22Rv1 (cell line): Measurements from ENCODE around the gene GSTA5.
"Not testable (repeated sequence)": the region's sequence is repeated elsewhere in the genome, so short reads cannot be mapped to it uniquely, and the experiment has no call there.

Experiments
- H3K27ac ChIP-seq: fragments of 450-650 bp; 2 replicates; pipeline ENCODE4 v1.5.1; 2017
- ZFX ChIP-seq: fragments of 450-650 bp; IDR thresholded peaks from 2 replicates; pipeline ENCODE4 v1.6.1; 2017; ENCODE audit warnings: antibody characterized with exemption, borderline replicate concordance
- TF ChIP-seq, protein P1 (sequence below): fragments of 450-650 bp; IDR thresholded peaks from 2 replicates; pipeline ENCODE4 v1.5.1; 2017; ENCODE audit warnings: mild to moderate bottlenecking

The GSTA5 gene

DNA sequence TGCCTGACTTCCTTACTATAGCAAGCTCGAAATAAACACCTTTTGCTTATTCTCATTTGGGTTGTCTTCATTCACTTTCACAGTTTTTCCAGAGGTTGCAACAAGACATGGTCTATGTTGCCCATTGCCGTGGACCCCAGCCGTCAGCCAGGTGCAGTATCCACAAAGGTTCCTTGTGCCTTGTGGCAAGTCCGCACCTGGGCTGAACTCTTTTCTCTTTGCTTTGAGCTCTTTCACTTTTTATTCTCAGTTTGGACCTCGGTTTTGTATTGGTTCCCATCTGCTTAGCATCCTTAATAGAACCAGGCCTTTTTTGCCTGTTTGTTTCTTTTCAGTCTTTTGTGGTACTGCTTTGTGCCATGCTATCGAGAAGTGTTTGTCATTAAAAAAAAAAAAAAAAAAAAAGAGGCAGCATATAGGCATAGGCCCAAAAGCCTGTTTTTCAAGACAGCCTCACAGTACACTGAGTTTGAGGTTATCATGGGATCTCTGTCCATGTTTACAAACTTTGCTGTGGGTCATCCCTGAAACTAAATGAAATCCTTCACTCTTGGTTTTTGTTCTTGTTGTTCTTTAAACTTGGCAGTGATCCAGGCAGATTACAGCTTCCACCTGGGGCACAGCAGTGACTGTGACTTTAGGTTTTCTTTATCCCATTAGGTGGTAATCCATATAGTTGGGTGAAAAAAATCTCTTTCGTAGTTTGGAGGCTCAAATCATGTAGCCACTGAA is 35.6 kb upstream of the GSTA5 start:
- TF ChIP-seq, protein P1, sequence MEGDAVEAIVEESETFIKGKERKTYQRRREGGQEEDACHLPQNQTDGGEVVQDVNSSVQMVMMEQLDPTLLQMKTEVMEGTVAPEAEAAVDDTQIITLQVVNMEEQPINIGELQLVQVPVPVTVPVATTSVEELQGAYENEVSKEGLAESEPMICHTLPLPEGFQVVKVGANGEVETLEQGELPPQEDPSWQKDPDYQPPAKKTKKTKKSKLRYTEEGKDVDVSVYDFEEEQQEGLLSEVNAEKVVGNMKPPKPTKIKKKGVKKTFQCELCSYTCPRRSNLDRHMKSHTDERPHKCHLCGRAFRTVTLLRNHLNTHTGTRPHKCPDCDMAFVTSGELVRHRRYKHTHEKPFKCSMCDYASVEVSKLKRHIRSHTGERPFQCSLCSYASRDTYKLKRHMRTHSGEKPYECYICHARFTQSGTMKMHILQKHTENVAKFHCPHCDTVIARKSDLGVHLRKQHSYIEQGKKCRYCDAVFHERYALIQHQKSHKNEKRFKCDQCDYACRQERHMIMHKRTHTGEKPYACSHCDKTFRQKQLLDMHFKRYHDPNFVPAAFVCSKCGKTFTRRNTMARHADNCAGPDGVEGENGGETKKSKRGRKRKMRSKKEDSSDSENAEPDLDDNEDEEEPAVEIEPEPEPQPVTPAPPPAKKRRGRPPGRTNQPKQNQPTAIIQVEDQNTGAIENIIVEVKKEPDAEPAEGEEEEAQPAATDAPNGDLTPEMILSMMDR: no peak
- no peak for TF ChIP-seq ZFX
- H3K27ac ChIP-seq: no peak overlapping the region

DNA sequence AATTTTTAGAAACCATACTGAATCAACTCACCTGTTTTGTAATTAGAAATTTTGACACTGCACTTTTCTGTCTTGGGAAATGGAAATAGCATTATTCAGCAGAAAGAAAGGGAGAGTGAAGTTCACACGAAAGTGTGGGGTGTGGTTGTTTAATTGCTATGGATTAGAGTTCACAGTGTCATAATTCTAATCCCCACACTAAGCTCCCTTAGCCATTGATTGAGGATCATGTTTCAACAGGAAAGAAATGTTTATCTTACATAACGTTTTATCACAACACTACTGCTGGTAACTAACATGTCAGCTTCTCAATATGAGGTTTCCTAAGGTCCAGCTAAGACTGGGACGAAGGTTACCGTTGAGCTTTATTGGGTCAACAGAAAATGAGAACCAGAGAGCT is 31.4 kb upstream of the GSTA5 start:
- TF ChIP-seq, protein P1: no peak
- no peak for TF ChIP-seq ZFX
- no peak overlapping the region for H3K27ac ChIP-seq

DNA sequence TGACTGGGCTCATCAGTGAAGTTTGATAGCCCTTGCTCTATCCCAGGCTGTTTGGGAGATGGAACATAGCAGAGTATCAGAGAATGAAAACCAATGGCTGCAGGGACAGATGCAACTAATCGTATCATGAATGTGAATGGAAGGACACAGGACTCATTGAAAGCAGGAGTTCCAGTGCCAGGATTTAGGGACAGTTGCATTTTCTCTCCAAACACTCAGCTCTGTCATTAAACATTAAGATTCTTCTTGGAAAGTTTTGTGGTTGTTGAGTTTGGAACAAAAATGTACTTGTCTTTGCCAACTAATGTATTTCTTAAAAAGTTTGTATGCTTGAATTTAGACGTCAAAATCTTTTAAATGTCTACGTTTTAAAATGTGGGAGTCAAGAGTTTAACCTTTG is 31.0 kb upstream of the GSTA5 start:
- TF ChIP-seq ZFX: no peak
- TF ChIP-seq, protein P1: no peak
- no peak overlapping the region for H3K27ac ChIP-seq

DNA sequence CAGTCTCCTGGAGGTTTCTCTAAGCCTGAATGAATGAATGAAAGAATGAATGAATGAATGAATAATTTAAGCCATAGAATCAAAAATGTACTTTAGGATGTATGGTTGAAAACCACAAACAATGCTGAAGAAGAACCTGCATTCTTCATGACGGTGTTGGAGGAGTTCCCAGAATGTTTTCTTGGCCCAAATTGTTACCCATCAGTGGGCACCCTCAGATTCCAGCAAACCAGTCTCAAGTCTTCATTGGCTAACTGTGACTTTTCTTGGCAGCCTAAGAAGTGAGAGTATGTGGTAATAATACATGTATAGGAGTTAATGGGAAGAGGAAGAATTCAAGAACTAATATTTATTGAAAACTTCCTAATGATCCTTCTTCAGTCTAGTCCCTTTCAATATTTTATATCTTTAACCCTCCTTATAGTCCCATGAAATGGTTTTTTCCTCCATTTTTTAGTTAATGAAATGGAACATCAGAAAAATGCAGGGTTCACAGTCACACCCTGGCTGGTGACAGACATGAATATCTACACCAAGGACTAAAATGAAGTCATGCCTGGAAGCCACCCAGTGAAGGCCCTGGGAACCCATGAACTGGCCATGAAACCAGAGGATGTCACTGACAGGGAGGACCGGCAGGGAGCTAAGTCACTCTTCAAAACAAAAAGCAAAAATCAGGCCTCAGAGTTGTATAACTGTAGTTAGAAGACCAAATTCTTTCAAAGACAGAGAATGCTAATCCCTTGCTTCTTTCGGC is 29.9 kb upstream of the GSTA5 start:
- not testable (repeated sequence) for H3K27ac ChIP-seq

DNA sequence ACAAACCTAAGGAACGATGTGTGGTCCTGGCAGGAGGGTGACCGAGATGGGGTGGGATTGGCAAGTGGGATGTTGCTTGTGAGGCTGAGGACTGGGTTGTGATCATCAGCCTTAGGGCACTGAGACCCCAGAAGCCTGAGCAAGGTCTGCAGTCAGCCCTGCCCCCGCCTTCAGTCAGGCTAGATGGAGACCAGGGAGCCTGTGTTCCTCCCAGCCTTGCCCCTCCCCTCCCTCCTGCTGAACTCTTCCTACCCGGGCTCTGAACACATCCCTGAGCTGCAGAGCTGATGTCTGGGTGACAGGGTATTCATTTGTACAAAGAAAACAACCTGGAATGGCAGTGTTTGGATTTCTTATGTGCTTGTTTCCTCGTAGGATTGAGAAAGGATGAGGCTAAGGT is 28.3 kb upstream of the GSTA5 start:
- not testable (repeated sequence) for H3K27ac ChIP-seq

DNA sequence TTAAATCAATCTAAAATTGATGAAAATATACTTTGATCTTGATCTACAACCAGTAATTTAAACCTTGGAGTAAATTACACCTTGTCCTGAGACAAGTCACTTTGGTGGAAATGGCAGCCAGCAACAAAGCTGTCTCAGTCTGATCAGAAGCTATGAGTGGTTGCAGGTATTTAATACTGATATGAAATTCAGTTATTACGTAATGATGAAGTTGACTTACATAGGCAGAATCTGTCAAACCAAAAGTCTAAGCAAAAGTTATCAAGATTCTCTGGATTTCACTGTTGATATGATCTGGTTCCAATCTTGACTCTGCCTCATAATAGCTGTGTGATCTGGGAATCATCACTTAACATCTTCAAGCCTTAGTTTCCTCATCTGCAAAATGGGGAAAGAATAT is 27.6 kb upstream of the GSTA5 start:
- H3K27ac ChIP-seq: no peak overlapping the region
- TF ChIP-seq, protein P1: no peak

DNA sequence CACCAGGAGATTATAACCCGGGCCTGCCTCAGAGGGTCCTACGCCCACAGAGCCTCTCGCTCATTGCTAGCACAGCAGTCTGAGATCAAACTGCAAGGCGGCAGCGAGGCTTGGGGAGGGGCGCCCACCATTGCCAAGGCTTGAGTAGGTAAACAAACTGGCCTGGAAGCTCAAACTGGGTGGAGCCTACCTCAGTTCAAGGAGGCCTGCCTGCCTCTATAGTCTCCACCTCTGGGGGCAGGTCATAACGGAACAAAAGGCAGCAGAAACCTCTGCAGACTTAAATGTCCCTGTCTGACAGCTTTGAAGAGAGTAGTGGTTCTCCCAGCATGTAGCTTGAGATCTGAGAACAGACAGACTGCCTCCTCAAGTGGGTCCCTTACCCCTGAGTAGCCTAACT is 20.5 kb upstream of the GSTA5 start:
- H3K27ac ChIP-seq: not testable (repeated sequence)

DNA sequence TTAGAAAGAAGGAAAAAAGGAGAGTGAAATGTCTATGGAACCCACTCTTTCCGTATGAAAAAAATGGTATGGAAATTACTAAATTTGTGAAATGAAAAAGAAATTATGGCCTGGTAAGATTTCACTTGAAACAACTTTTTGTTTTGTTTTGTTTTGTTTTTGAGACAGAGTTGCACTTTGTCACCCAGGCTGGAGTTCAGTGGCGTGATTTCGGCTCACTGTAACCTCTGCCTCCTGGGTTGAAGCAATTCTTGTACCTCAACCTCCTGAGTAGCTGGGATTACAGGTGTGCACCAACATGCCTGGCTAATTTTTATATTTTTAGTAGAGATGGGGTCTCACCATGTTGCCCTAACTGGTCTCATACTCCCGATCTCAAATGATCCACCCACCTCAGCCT is 17.8 kb upstream of the GSTA5 start:
- H3K27ac ChIP-seq: no peak overlapping the region
- TF ChIP-seq, protein P1: no peak
- no peak for TF ChIP-seq ZFX

DNA sequence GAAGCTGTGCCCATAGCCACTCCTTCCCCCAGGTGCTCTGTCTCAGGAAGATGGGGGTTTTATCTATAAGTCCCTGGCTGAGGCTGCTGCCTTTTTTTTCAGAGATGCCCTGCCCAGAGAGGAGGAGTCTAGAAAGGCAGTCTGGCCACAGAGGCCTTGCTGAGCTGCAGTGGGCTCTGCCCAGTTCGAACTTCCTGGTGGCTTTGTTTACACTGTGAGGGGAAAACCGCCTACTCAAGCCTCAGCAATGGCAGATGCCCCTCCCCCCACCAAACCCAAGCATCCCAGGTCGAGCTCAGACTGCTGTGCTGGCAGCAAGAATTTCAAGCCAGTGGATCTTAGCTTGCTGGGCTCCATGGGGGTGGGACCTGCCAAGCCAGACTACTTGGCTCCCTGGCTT is 15.5 kb upstream of the GSTA5 start:
- H3K27ac ChIP-seq: not testable (repeated sequence)
